Large intestine (tissue), 3 donors: ENCODE data around the gene NCDN. TPM values are rescaled to one million over a fixed set of nuclear protein-coding genes. Genes with fewer than 3 reads are reported as not detected.
"Not testable (repeated sequence)": the region's sequence is repeated elsewhere in the genome, so short reads cannot be mapped to it uniquely, and the experiment has no call there.

Source experiments
- DNase-seq, 2 donors: peaks; one replicate each; pipeline versions ENCODE4 v3.0.0 to v3.0.0-alpha.2; 2013
- H3K27ac ChIP-seq: one replicate; pipeline ENCODE4 v1.5.1; 2013; ENCODE audit warnings: low read length
- H3K27me3 ChIP-seq: 2 replicates; pipeline ENCODE4 v1.6.1; 2013; ENCODE audit warnings: low read length; ENCODE audit not compliant: control insufficient read depth, insufficient read depth
- H3K36me3 ChIP-seq: 2 replicates; pipeline ENCODE4 v1.6.1; 2013; ENCODE audit warnings: low read length; ENCODE audit not compliant: control insufficient read depth, insufficient read depth
- H3K4me1 ChIP-seq: one replicate; pipeline ENCODE4 v1.6.1; 2013; ENCODE audit warnings: low read length; ENCODE audit not compliant: control insufficient read depth, insufficient read depth
- H3K4me3 ChIP-seq: one replicate; pipeline ENCODE4 v1.5.1; 2013; ENCODE audit warnings: low read length
- H3K9me3 ChIP-seq: one replicate; pipeline ENCODE4 v1.6.1; 2013; ENCODE audit warnings: mild to moderate bottlenecking, low read depth, low read length, moderate library complexity; ENCODE audit not compliant: control insufficient read depth
- WGBS: methylation state at CpG from one replicate; pipeline ENCODE4 v1.1.5; 2013; ENCODE audit warnings: low lambda C conversion rate; ENCODE audit not compliant: insufficient coverage; 5-methylcytosine and 5-hydroxymethylcytosine counted together
- polyA plus RNA-seq: library from polyadenylated mRNA; unstranded; fragments of 120-200 nt; gene quantifications from one replicate; pipeline ENCODE4 v1.2.1, GENCODE V29; 2013

Gene NCDN
- polyA plus RNA-seq, 1 donor, result 11.8 TPM

GRCh38 chr1:35576766-35577070 lies 19.1 kb downstream of the NCDN start:
- no CpG with 5 or more reads among the region's 37 CpGs for WGBS
- H3K36me3 ChIP-seq, H3K27ac ChIP-seq, DNase-seq, H3K4me3 ChIP-seq: not testable (repeated sequence)
- Histone ChIP-seq H3K27me3 (peaks cover 70% of the 10 kb centered on the region), H3K4me1 (peaks cover 21% of the 10 kb centered on the region), H3K9me3 (peaks cover 11% of the 10 kb centered on the region)

- H3K27ac ChIP-seq, result no peak overlapping the region
- DNase-seq, result peak; percentile 37 to 80
- peak overlapping the region; percentile 47 for H3K4me3 ChIP-seq
- no peaks in the 10 kb centered on the region for H3K36me3 ChIP-seq
- peaks cover 11% of the 10 kb centered on the region for H3K9me3 ChIP-seq
- peaks cover 21% of the 10 kb centered on the region for H3K4me1 ChIP-seq
- 0% methylated on average over 1 of the region's 70 CpGs for WGBS
- H3K27me3 ChIP-seq, result peaks cover 64% of the 10 kb centered on the region
Measured at GRCh38 chr1:35577071-35577998, 19.7 kb downstream of the NCDN start.

GRCh38 chr1:35580949-35581388 lies 23.4 kb downstream of the NCDN start:
- Histone ChIP-seq H3K27me3 (peaks cover 29% of the 10 kb centered on the region), H3K4me1 (peaks cover 12% of the 10 kb centered on the region), H3K4me3 (no peak overlapping the region), H3K27ac (no peak overlapping the region), H3K9me3 (peaks cover 7% of the 10 kb centered on the region), H3K36me3 (no peaks in the 10 kb centered on the region)
- WGBS, result 67% methylated on average over 1 of the region's 4 CpGs
- DNase-seq, result no peak

GRCh38 chr1:35581621-35582020 lies 24.0 kb downstream of the NCDN start:
- not testable (repeated sequence) for H3K4me3 ChIP-seq, H3K9me3 ChIP-seq, DNase-seq, H3K27ac ChIP-seq, H3K36me3 ChIP-seq
- no CpG with 5 or more reads among the region's 9 CpGs for WGBS
- peaks cover 12% of the 10 kb centered on the region for H3K4me1 ChIP-seq
- peaks cover 23% of the 10 kb centered on the region for H3K27me3 ChIP-seq

GRCh38 chr1:35585281-35585680 lies 27.7 kb downstream of the NCDN start:
- no peak for DNase-seq
- Histone ChIP-seq H3K4me1 (no peaks in the 10 kb centered on the region), H3K27me3 (no peaks in the 10 kb centered on the region), H3K9me3 (no peaks in the 10 kb centered on the region), H3K27ac (no peak overlapping the region), H3K36me3 (no peaks in the 10 kb centered on the region), H3K4me3 (no peak overlapping the region)
- WGBS, result no CpG with 5 or more reads among the region's 3 CpGs

GRCh38 chr1:35585805-35586204 lies 28.2 kb downstream of the NCDN start:
- not testable (repeated sequence) for H3K9me3 ChIP-seq, DNase-seq, H3K27me3 ChIP-seq, H3K4me3 ChIP-seq, H3K36me3 ChIP-seq, H3K27ac ChIP-seq, H3K4me1 ChIP-seq
- no CpG with 5 or more reads among the region's 1 CpG for WGBS

- Histone ChIP-seq H3K36me3 (no peaks in the 10 kb centered on the region), H3K27me3 (no peaks in the 10 kb centered on the region), H3K4me3 (no peak overlapping the region), H3K27ac (no peak overlapping the region), H3K9me3 (no peaks in the 10 kb centered on the region), H3K4me1 (no peaks in the 10 kb centered on the region)
- no peak for DNase-seq
- no CpG with 5 or more reads among the region's 7 CpGs for WGBS
Measured at GRCh38 chr1:35586808-35587207, 29.2 kb downstream of the NCDN start.

- Histone ChIP-seq H3K27ac (no peak overlapping the region), H3K36me3 (no peaks in the 10 kb centered on the region), H3K9me3 (no peaks in the 10 kb centered on the region), H3K27me3 (no peaks in the 10 kb centered on the region), H3K4me3 (no peak overlapping the region), H3K4me1 (peaks cover 4% of the 10 kb centered on the region)
- no CpG with 5 or more reads among the region's 6 CpGs for WGBS
- DNase-seq, result no peak
Measured at GRCh38 chr1:35587736-35588135, 30.1 kb downstream of the NCDN start.

GRCh38 chr1:35588197-35588910 lies 30.8 kb downstream of the NCDN start:
- no CpG with 5 or more reads among the region's 21 CpGs for WGBS
- H3K9me3 ChIP-seq, result no peaks in the 10 kb centered on the region
- no peak overlapping the region for H3K4me3 ChIP-seq
- peaks cover 9% of the 10 kb centered on the region for H3K4me1 ChIP-seq
- no peaks in the 10 kb centered on the region for H3K27me3 ChIP-seq
- H3K27ac ChIP-seq, result no peak overlapping the region
- no peaks in the 10 kb centered on the region for H3K36me3 ChIP-seq
- no peak for DNase-seq

- Histone ChIP-seq H3K27ac (no peak overlapping the region), H3K4me3 (no peak overlapping the region), H3K36me3 (no peaks in the 10 kb centered on the region), H3K9me3 (no peaks in the 10 kb centered on the region), H3K4me1 (peaks cover 13% of the 10 kb centered on the region), H3K27me3 (no peaks in the 10 kb centered on the region)
- DNase-seq, result no peak
- no CpG with 5 or more reads among the region's 15 CpGs for WGBS
Measured at GRCh38 chr1:35589516-35590427, 32.2 kb downstream of the NCDN start.
